ENCODE data around the gene SLC18A3. TPM values are rescaled to one million over a fixed set of nuclear protein-coding genes. Genes with fewer than 3 reads are reported as not detected.

SLC18A3 gene
- total RNA-seq, 2 donors from 2014 or later = not detected

GRCh38 chr10:49651917-49652316, 41.8 kb downstream of the SLC18A3 start:
- no peak overlapping the region for H3K27ac Mint-ChIP-seq
- no peaks in the 10 kb centered on the region for H3K27me3 ChIP-seq (ENCODE audit: control insufficient read depth, insufficient read depth, low read length, poor library complexity, severe bottlenecking)
- TF ChIP-seq, protein P1, sequence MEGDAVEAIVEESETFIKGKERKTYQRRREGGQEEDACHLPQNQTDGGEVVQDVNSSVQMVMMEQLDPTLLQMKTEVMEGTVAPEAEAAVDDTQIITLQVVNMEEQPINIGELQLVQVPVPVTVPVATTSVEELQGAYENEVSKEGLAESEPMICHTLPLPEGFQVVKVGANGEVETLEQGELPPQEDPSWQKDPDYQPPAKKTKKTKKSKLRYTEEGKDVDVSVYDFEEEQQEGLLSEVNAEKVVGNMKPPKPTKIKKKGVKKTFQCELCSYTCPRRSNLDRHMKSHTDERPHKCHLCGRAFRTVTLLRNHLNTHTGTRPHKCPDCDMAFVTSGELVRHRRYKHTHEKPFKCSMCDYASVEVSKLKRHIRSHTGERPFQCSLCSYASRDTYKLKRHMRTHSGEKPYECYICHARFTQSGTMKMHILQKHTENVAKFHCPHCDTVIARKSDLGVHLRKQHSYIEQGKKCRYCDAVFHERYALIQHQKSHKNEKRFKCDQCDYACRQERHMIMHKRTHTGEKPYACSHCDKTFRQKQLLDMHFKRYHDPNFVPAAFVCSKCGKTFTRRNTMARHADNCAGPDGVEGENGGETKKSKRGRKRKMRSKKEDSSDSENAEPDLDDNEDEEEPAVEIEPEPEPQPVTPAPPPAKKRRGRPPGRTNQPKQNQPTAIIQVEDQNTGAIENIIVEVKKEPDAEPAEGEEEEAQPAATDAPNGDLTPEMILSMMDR (conservative IDR thresholded peaks at IDR 0.05) = no peak
- no peak overlapping the region for H3K4me3 ChIP-seq (ENCODE audit: low read length)
- no peaks in the 10 kb centered on the region for H3K36me3 Mint-ChIP-seq (ENCODE audit: low read depth)
- peaks cover 16% of the 10 kb centered on the region for H3K4me1 Mint-ChIP-seq
- H3K9me3 Mint-ChIP-seq = no peaks in the 10 kb centered on the region
- no peak overlapping the region for H3K4me3 Mint-ChIP-seq
- 84% methylated on average over 2 of the region's 2 CpGs; no CpG with 5 or more reads in 1 of the 2 experiments for WGBS, 2 experiments (ENCODE audit: insufficient coverage in 1 of 2, insufficient read length in 1 of 2)
- H3K9ac ChIP-seq (ENCODE audit: extremely low read depth, low read length, poor library complexity, severe bottlenecking) = no peak overlapping the region
- no peaks in the 10 kb centered on the region for H3K9me3 ChIP-seq (ENCODE audit: control insufficient read depth, low read length)
- H3K36me3 ChIP-seq (ENCODE audit: control insufficient read depth, insufficient read depth, low read length) = no peaks in the 10 kb centered on the region
- DNase-seq = no peak
- H3K27ac ChIP-seq (ENCODE audit: low read depth, low read length) = no peak overlapping the region
- peaks cover 13% of the 10 kb centered on the region for H3K27me3 Mint-ChIP-seq (ENCODE audit: insufficient read depth)
- no peaks in the 10 kb centered on the region for H3K4me1 ChIP-seq (ENCODE audit: control insufficient read depth, insufficient read depth, low read length)

GRCh38 chr10:49652421-49653272, 42.5 kb downstream of the SLC18A3 start:
- no peaks in the 10 kb centered on the region for H3K36me3 ChIP-seq (ENCODE audit: control insufficient read depth, insufficient read depth, low read length)

DNA sequence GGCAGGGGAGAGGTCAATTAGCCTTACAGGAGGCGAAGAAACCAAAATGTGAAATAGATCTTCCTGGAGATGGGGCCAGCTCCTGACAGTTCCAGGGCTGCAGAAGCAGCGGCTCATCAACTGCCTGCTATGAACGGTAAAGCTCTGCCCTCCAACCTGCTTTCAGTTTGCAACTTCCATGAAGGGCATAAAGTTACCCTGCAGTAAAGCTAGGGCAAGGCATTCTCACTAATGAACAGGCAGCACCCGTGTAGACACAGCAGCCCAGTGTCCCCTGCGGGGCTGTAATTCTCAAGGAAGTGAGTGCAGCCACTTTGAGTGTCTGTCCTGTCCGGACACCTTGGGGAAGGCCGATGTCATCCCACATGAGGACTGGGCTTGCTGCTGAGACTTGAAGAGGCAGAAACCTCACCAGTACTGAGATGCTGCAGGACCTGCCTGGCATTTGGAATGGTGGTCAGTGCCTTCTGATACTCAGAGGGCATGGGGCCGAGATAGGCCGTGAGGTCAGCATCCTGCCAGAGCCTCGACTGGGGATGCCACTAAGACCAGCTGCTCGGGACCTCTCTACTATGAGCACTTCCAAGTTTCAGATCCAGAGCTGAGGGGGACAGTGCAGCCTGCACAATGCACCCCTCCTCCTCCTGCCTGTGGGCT, 43.3 kb downstream of the SLC18A3 start:
- H3K4me3 Mint-ChIP-seq = no peak overlapping the region
- Histone ChIP-seq H3K27ac (ENCODE audit: low read depth, low read length) (no peak overlapping the region), H3K9ac (ENCODE audit: extremely low read depth, low read length, poor library complexity, severe bottlenecking) (no peak overlapping the region), H3K27me3 (ENCODE audit: control insufficient read depth, insufficient read depth, low read length, poor library complexity, severe bottlenecking) (no peaks in the 10 kb centered on the region), H3K4me1 (ENCODE audit: control insufficient read depth, insufficient read depth, low read length) (no peaks in the 10 kb centered on the region), H3K4me3 (ENCODE audit: low read length) (no peak overlapping the region), H3K9me3 (ENCODE audit: control insufficient read depth, low read length) (no peaks in the 10 kb centered on the region), H3K36me3 (ENCODE audit: control insufficient read depth, insufficient read depth, low read length) (no peaks in the 10 kb centered on the region)
- no peaks in the 10 kb centered on the region for H3K9me3 Mint-ChIP-seq
- TF ChIP-seq, protein P1 (conservative IDR thresholded peaks at IDR 0.05) = no peak
- peaks cover 16% of the 10 kb centered on the region for H3K4me1 Mint-ChIP-seq
- H3K36me3 Mint-ChIP-seq (ENCODE audit: low read depth) = no peaks in the 10 kb centered on the region
- 92 to 96% methylated on average over 9 to 11 of the region's 11 CpGs for WGBS, 2 experiments (ENCODE audit: insufficient coverage in 1 of 2, insufficient read length in 1 of 2)
- peaks cover 17% of the 10 kb centered on the region for H3K27me3 Mint-ChIP-seq (ENCODE audit: insufficient read depth)
- no peak overlapping the region for H3K27ac Mint-ChIP-seq
- peak; percentile 22 for DNase-seq

More at GRCh38 chr10:49652421-49653272, 42.5 kb downstream of the SLC18A3 start:
- no peaks in the 10 kb centered on the region for H3K4me1 ChIP-seq (ENCODE audit: control insufficient read depth, insufficient read depth, low read length)
- TF ChIP-seq, protein P1 (conservative IDR thresholded peaks at IDR 0.05) = no peak
- Mint-ChIP-seq H3K36me3 (ENCODE audit: low read depth) (no peaks in the 10 kb centered on the region), H3K4me3 (no peak overlapping the region), H3K4me1 (peaks cover 16% of the 10 kb centered on the region), H3K9me3 (no peaks in the 10 kb centered on the region), H3K27ac (no peak overlapping the region), H3K27me3 (ENCODE audit: insufficient read depth) (peaks cover 15% of the 10 kb centered on the region)
- 88 to 89% methylated on average over 4 to 15 of the region's 15 CpGs for WGBS, 2 experiments (ENCODE audit: insufficient coverage in 1 of 2, insufficient read length in 1 of 2)
- no peak overlapping the region for H3K27ac ChIP-seq (ENCODE audit: low read depth, low read length)
- peak; percentile 27 for DNase-seq
- H3K27me3 ChIP-seq (ENCODE audit: control insufficient read depth, insufficient read depth, low read length, poor library complexity, severe bottlenecking) = no peaks in the 10 kb centered on the region
- no peak overlapping the region for H3K9ac ChIP-seq (ENCODE audit: extremely low read depth, low read length, poor library complexity, severe bottlenecking)
- no peaks in the 10 kb centered on the region for H3K9me3 ChIP-seq (ENCODE audit: control insufficient read depth, low read length)
- no peak overlapping the region for H3K4me3 ChIP-seq (ENCODE audit: low read length)

Measured in endodermal cell (in vitro differentiated cells).